Measurements from ENCODE around the gene NUP43. TPM values are rescaled to one million over a fixed set of nuclear protein-coding genes. Genes with fewer than 3 reads are reported as not detected.

NUP43 gene
- total and polyA plus RNA-seq, 2 of the 13 experiments (the other 11 are each of a cell fraction or from before 2014, with no cell fraction given) = 38.9 to 85.1 TPM

DNA sequence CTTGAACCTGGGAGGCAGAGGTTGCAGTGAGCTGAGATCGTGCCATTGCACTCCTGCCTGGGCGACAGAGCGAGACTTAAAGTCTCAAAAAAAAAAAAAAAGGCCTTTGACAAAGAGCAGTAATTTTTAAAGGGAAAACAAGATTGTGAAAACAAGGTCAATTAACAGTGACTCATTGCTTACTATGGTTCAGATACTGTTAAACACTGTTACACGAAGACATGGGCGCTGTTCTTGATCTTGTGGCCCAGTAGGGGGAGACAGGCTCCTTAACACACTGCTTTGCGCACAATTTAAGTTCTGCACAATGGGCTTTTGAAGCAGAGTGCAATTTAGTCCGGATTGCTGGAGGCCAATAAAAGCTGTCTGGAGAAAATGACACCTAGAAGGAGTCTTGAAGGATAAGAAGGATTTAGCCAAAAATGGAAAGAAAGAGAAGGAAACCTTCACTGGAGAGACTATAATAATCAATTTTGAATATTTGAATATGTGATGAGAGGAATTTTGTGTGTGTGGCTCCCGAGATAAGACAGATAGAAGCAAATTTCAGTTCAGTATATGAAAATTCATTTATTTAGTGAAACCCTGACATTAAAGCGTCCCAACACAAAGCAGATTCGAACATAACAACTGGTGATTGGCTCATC is 22.4 kb downstream of the NUP43 start:
- FAIRE-seq (peak; percentile 67), DNase-seq (ENCODE audit: low spot score) (peak; percentile 77)
- no peak overlapping the region for H3K4me2 ChIP-seq (ENCODE audit: low read depth, low read length)
- TF ChIP-seq FOXO1 (CRISPR knock-in tag; IDR thresholded peaks at IDR 0.05) (0 out of 2 replicates have a peak, but pooled peaks have one; percentile 43), FOXA3 (CRISPR knock-in tag; IDR thresholded peaks at IDR 0.05) (peak; percentile 66), GATAD1 (CRISPR knock-in tag; IDR thresholded peaks at IDR 0.05) (peak; percentile 61), FOXK1 (CRISPR knock-in tag; IDR thresholded peaks at IDR 0.05; ENCODE audit: borderline replicate concordance, low read depth) (peak; percentile 24; the same call in 1 of the 2 replicates), POGZ (CRISPR knock-in tag; IDR thresholded peaks at IDR 0.05) (0 out of 2 replicates have a peak, but pooled peaks have one; percentile 26), MEF2D (CRISPR knock-in tag; IDR thresholded peaks at IDR 0.05) (0 out of 2 replicates have a peak, but pooled peaks have one; percentile 21), STAG1 (CRISPR knock-in tag; IDR thresholded peaks at IDR 0.05) (peak; percentile 86), SNAPC2 (CRISPR knock-in tag; IDR thresholded peaks at IDR 0.05) (0 out of 2 replicates have a peak, but pooled peaks have one; percentile 64), ZNF3 (CRISPR knock-in tag; IDR thresholded peaks at IDR 0.05) (peak; percentile 44; the same call in 1 of the 2 replicates), MED8 (CRISPR knock-in tag; IDR thresholded peaks at IDR 0.05; ENCODE audit: insufficient replicate concordance) (no peak), FOXA1 (IDR thresholded peaks at IDR 0.05) (no peak), FOXA1 (CRISPR knock-in tag; IDR thresholded peaks at IDR 0.05) (peak; percentile 53; the same call in 1 of the 2 replicates), NONO (IDR thresholded peaks at IDR 0.05) (no peak), NONO (CRISPR knock-in tag; conservative IDR thresholded peaks at IDR 0.05) (no peak), MIXL1 (CRISPR knock-in tag; IDR thresholded peaks at IDR 0.05) (peak; percentile 72; the same call in 1 of the 2 replicates), ONECUT2 (CRISPR knock-in tag; IDR thresholded peaks at IDR 0.05) (no peak), MYPOP (CRISPR knock-in tag; IDR thresholded peaks at IDR 0.05) (peak; percentile 41; the same call in 1 of the 2 replicates), ZNF354B (CRISPR knock-in tag; IDR thresholded peaks at IDR 0.05) (0 out of 2 replicates have a peak, but pooled peaks have one; percentile 20), SMC3 (IDR thresholded peaks at IDR 0.05; ENCODE audit: low read length) (peak; percentile 82), DNMT3B (CRISPR knock-in tag; conservative IDR thresholded peaks at IDR 0.05) (0 out of 2 replicates have a peak, but pooled peaks have one; percentile 43)
- TF ChIP-seq, protein P1, sequence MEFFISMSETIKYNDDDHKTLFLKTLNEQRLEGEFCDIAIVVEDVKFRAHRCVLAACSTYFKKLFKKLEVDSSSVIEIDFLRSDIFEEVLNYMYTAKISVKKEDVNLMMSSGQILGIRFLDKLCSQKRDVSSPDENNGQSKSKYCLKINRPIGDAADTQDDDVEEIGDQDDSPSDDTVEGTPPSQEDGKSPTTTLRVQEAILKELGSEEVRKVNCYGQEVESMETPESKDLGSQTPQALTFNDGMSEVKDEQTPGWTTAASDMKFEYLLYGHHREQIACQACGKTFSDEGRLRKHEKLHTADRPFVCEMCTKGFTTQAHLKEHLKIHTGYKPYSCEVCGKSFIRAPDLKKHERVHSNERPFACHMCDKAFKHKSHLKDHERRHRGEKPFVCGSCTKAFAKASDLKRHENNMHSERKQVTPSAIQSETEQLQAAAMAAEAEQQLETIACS (CRISPR knock-in tag; IDR thresholded peaks at IDR 0.05) = no peak
- TF ChIP-seq, protein P2, sequence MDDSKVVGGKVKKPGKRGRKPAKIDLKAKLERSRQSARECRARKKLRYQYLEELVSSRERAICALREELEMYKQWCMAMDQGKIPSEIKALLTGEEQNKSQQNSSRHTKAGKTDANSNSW (CRISPR knock-in tag; IDR thresholded peaks at IDR 0.05; ENCODE audit: borderline replicate concordance) = no peak
- TF ChIP-seq, protein P3, sequence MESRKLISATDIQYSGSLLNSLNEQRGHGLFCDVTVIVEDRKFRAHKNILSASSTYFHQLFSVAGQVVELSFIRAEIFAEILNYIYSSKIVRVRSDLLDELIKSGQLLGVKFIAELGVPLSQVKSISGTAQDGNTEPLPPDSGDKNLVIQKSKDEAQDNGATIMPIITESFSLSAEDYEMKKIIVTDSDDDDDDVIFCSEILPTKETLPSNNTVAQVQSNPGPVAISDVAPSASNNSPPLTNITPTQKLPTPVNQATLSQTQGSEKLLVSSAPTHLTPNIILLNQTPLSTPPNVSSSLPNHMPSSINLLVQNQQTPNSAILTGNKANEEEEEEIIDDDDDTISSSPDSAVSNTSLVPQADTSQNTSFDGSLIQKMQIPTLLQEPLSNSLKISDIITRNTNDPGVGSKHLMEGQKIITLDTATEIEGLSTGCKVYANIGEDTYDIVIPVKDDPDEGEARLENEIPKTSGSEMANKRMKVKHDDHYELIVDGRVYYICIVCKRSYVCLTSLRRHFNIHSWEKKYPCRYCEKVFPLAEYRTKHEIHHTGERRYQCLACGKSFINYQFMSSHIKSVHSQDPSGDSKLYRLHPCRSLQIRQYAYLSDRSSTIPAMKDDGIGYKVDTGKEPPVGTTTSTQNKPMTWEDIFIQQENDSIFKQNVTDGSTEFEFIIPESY (CRISPR knock-in tag; IDR thresholded peaks at IDR 0.05) = peak; percentile 98

More for the DNA sequence above, 22.4 kb downstream of the NUP43 start:
- Histone ChIP-seq H3K9ac (ENCODE audit: insufficient read depth, low read depth, low read length) (no peak overlapping the region), H2AFZ (ENCODE audit: low read length) (no peak overlapping the region), H3K4me1 (ENCODE audit: insufficient read depth, low read length) (peaks cover 6% of the 10 kb centered on the region), H3K79me2 (ENCODE audit: insufficient read depth, low read length) (no peaks in the 10 kb centered on the region), H3K27ac (ENCODE audit: extremely low read length, insufficient read depth, low read length) (no peak overlapping the region), H3K9me3 (ENCODE audit: low read length) (no peaks in the 10 kb centered on the region), H4K20me1 (ENCODE audit: insufficient read depth, low read length) (no peaks in the 10 kb centered on the region), H3K36me3 (replicated peaks in 1 of 2; ENCODE audit: control insufficient read depth in 1 of 2, insufficient read depth in 2 of 2, low read length in 2 of 2) (peaks cover 6 to 36% of the 10 kb centered on the region in 2 experiments; a peak in 4 of 5 replicates), H3K27me3 (ENCODE audit: control insufficient read depth in 1 of 2, insufficient read depth in 2 of 2, low read length in 2 of 2) (no peaks in the 10 kb centered on the region), H3K4me3 (replicated peaks in 1 of 3; ENCODE audit: insufficient read depth in 1 of 3, low read depth in 2 of 3, low read length in 3 of 3) (no peak overlapping the region)
- no TSS peak for BruUV-seq (replicated peaks)
- ChIA-PET CTCF (ENCODE audit: low intra/inter-chr PET ratio, low total read pairs) (interaction anchor here (1.2 to 1.4 kb wide), 3 partner anchors 22 to 201 kb away, joined by 3 to 4 read pairs (median 3); partner anchors contain the start of genes NUP43 and PPIL4), POLR2A (no interaction called here)
- peak; percentile 98 for ATAC-seq
- intact Hi-C loops (cut with micrococcal nuclease; ENCODE audit: unreplicated experiment) = loop anchor here (1.0 to 2.0 kb wide), 3 partner anchors 22 to 203 kb away; partner anchors contain the start of gene NUP43
- WGBS (ENCODE audit: low lambda C conversion rate) = 74% methylated on average over 10 of the region's 10 CpGs
- in situ Hi-C loops (cut with HindIII; ENCODE audit: extremely low pct_ligation_motif_present, low pct_unique_long_range_greater_than_20kb) = loop anchor here (5.0 kb wide), 1 partner anchor 198 kb away; the partner anchor contains the start of gene RAET1G

Measured in HepG2 (cell line).